AG09319 (cell line): Measurements from ENCODE around the gene MRPL20.

Experiments used
- DNase-seq: peaks from one replicate; pipeline ENCODE4 v3.0.0-alpha.2; 2010; ENCODE audit warnings: low read depth; ENCODE audit errors: extremely low read depth
- TF ChIP-seq, protein P1 (sequence below): IDR thresholded peaks from 2 replicates; pipeline ENCODE4 v1.5.1; 2011; ENCODE audit warnings: low read depth, mild to moderate bottlenecking, inconsistent platforms, low read length, moderate library complexity

MRPL20 gene

DNA sequence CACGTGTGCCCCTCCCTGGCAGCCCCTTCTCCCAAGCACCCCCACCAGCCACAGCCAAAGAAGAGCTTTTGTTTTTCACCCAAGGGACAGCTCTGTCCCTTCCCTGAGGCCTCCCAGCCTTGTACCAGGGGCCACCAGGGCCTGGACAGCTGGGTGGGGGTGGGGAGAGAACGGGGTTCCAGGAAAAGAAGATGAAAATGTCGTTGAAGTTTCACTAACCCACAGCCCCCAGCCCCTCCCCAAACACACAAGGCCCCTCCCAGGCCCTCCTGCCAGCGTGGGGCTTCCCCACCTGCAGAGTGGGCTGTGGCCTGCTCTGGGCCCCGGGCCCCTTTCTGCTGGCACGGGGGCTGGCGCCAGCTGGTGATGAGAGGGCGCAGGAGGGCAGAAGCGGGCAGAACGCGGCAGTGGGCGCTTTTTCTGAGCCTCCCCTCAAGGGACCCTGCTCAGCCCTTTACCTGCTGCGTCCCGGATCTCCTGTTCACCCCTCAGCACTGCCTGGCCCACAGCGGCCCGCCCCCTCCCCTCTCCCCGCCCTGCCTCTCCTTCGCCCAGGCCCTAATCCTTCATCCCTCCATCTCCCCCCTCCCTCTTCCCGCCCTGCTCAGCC lies 19.5 kb upstream of the MRPL20 start:
- TF ChIP-seq, protein P1, sequence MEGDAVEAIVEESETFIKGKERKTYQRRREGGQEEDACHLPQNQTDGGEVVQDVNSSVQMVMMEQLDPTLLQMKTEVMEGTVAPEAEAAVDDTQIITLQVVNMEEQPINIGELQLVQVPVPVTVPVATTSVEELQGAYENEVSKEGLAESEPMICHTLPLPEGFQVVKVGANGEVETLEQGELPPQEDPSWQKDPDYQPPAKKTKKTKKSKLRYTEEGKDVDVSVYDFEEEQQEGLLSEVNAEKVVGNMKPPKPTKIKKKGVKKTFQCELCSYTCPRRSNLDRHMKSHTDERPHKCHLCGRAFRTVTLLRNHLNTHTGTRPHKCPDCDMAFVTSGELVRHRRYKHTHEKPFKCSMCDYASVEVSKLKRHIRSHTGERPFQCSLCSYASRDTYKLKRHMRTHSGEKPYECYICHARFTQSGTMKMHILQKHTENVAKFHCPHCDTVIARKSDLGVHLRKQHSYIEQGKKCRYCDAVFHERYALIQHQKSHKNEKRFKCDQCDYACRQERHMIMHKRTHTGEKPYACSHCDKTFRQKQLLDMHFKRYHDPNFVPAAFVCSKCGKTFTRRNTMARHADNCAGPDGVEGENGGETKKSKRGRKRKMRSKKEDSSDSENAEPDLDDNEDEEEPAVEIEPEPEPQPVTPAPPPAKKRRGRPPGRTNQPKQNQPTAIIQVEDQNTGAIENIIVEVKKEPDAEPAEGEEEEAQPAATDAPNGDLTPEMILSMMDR: no peak
- no peak for DNase-seq

DNA sequence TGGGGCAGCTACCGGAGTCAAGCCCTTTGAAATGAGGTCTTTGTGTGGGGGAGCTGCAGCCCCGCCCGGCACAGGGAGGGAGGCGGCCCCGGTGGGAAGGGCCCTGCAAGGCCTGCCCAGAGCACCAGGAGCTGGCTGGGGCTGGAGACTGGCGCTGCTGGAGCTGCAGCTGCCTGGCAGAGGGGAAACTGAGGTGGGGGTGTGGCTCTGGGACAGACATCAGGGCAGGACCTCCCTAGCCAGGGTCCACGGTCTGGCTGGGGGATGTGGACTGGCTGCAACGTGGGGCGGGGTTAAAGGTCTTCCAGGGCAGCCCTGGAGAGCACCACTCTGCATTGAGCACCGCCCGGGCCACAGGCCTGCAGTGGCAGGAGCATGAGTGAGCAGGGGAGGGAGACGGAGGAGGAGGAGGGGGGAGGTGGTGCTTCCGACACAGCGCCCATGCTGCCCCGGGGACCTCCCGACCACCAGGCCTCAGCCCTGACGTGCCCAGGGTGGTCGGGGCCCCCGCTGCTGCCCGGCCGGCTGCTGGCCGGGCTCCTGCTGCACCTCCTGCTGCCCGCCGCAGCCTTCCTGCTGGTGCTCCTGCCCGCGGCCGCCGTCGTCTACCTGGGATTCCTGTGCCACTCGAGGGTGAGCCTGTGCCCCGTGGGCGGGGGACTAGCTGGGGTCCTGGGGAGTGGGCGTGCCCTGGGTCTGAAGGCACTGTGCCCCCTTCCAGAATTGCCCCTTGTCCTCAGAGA lies 18.8 kb upstream of the MRPL20 start:
- no peak for DNase-seq
- TF ChIP-seq, protein P1: no peak

DNA sequence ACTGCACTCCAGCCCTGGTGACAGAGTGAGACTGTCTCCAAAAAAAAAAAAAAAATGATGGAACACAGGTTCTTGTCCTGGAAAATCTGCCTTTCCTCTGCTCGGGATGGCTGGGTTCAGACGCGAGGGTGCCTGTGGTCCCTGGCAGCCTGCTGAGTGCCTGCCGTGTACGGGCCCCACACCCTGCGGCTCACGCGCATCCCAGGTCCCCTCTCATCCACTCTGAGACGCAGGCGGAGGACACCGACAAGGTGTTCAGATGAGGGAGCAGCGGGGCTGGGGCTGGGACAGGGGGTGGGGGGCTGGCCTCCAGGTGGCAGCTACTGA lies 18.3 kb upstream of the MRPL20 start:
- TF ChIP-seq, protein P1: no peak
- DNase-seq: no peak

DNA sequence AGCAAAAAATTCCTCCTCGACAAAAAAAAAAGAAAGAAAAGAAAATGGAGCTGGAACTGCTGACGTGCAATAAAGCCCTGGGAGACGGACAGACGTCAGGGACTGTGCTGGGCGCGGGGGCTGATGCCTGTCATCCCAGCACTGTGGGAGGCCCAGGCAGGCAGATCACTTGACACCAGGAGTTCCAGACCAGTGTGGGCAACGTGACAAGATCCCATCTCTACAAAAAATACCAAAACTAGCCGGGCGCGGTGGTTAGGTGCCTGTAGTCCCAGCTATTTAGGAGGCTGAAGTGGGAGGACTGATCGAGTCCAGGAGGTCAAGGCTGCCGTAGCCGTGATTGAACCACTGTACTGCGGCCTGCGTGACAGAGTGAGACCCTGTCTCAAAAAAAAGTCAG lies 17.6 kb upstream of the MRPL20 start:
- DNase-seq: no peak
- TF ChIP-seq, protein P1: no peak

DNA sequence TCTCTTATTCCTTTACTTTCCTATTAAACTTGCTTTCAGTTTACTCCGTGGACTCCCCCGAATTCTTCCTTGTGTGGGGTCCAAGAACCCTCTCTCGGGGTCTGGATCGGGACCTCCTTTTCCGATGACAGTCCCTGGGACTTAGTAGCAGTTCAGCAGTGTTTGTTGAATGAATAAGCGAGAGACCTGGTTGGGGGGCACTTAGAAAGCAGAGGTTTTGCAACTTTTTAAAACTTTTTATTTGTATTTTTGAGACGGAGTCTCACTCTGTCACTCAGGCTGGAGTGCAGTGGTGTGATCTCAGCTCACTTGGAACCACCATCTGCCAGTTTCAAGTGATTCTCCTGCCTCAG lies 16.1 kb upstream of the MRPL20 start:
- no peak for DNase-seq
- TF ChIP-seq, protein P1: no peak

DNA sequence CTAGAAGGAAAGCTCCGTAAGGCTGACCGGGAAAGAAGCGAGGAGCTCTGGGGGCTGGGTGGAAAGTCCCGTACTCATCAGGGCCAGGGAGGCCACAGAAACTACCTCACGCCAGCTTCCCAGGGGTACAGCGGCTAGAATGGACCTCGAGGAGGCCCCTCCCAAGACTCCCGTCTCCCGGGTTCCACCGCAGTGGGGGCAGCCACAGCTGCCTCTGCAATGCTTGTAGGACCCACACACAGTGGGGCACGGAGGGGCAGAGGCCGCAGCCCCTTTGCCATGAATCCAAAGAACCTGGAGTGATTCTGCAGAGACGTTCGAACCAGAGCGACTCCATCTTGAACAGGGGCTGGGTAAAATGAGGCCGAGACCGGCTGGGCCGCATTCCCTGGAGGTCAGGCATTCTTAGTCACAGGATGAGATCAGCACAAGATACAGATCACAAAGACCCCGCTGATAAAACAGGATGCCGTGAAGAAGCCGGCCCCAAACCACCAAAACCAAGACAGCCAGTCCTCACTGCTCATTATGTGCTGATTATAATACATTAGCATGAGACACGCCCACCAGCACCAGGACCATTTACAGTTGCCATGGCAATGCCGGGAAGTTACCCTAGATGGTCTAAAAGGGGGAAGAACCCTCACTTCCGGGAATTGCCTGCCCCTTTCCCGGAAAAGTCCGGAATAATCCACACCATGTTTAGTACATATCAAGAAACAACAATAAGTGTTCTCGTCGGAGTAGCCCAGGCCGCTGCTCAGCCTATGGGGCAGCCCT lies 15.6 kb upstream of the MRPL20 start:
- TF ChIP-seq, protein P1: no peak
- no peak for DNase-seq

DNA sequence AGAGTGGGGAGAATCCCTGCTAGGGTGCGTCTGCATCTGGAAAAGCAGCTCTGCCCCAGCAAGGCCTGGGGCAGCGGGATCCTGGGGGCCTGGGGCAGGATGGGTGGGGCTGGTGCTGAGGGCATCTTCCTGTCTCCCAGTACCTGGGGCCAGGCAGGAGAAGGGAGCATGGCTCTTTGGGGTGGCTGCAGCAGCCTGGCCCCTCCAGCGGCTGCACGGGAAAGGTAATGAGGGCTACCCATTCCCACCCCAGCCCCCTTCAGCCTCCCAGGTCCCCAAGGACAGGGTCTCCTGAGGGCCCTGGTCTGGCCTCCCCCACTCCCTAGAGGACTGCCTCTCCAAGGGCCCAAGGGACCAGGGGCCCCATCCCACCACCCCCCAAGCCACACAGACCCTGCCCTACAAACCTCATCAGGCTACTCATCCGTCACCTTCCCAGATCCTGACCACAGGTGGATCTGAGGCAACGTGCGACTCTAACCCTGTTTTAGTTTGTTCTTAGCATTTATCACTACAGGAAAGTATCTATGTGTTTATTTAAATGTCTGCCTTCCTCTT lies 14.9 kb upstream of the MRPL20 start:
- no peak for DNase-seq
- TF ChIP-seq, protein P1: no peak
